Measurements from ENCODE around the gene COL15A1.

The COL15A1 gene

GRCh38 chr9:99073985-99074901, 130.5 kb downstream of the COL15A1 start:
- H3K4me3 Mint-ChIP-seq = no peak overlapping the region
- H3K27me3 Mint-ChIP-seq = peaks cover 5% of the 10 kb centered on the region
- peaks cover 2% of the 10 kb centered on the region for H3K9me3 Mint-ChIP-seq
- H3K27ac Mint-ChIP-seq = no peak overlapping the region
- H3K4me1 Mint-ChIP-seq = peaks cover 68% of the 10 kb centered on the region
- H3K36me3 Mint-ChIP-seq = peaks cover 7% of the 10 kb centered on the region
- no peak for DNase-seq
- CTCF ChIA-PET = no interaction called here

- no peak overlapping the region for H3K4me3 Mint-ChIP-seq
- CTCF ChIA-PET = no interaction called here
- H3K36me3 Mint-ChIP-seq = peaks cover 5% of the 10 kb centered on the region
- DNase-seq = no peak
- H3K9me3 Mint-ChIP-seq = no peaks in the 10 kb centered on the region
- no peak overlapping the region for H3K27ac Mint-ChIP-seq
- peaks cover 6% of the 10 kb centered on the region for H3K27me3 Mint-ChIP-seq
- H3K4me1 Mint-ChIP-seq = peaks cover 62% of the 10 kb centered on the region
Observed at GRCh38 chr9:99074902-99075245, 131.2 kb downstream of the COL15A1 start.

GRCh38 chr9:99075246-99075912, 131.7 kb downstream of the COL15A1 start:
- Mint-ChIP-seq H3K27ac (no peak overlapping the region), H3K9me3 (no peaks in the 10 kb centered on the region), H3K4me3 (no peak overlapping the region), H3K4me1 (peaks cover 57% of the 10 kb centered on the region), H3K27me3 (peaks cover 6% of the 10 kb centered on the region), H3K36me3 (peaks cover 5% of the 10 kb centered on the region)
- CTCF ChIA-PET = no interaction called here
- DNase-seq = no peak

- peaks cover 6% of the 10 kb centered on the region for H3K27me3 Mint-ChIP-seq
- no peak overlapping the region for H3K4me3 Mint-ChIP-seq
- no peak for DNase-seq
- peaks cover 5% of the 10 kb centered on the region for H3K36me3 Mint-ChIP-seq
- CTCF ChIA-PET = interaction anchor here (1.0 kb wide), 1 partner anchor 16 kb away, joined by 4 read pairs; no protein-coding TSS in a partner anchor
- peak overlapping the region; percentile 95 for H3K27ac Mint-ChIP-seq
- H3K9me3 Mint-ChIP-seq = no peaks in the 10 kb centered on the region
- peaks cover 50% of the 10 kb centered on the region for H3K4me1 Mint-ChIP-seq
Observed at GRCh38 chr9:99076030-99076429, 132.3 kb downstream of the COL15A1 start.

- Mint-ChIP-seq H3K27me3 (peaks cover 9% of the 10 kb centered on the region), H3K4me3 (peak overlapping the region; percentile 14), H3K9me3 (no peaks in the 10 kb centered on the region), H3K27ac (peak overlapping the region; percentile 95), H3K36me3 (peaks cover 1% of the 10 kb centered on the region), H3K4me1 (peaks cover 46% of the 10 kb centered on the region)
- peak; percentile 70 for DNase-seq
- CTCF ChIA-PET = interaction anchor here (0.7 to 1.0 kb wide), 4 partner anchors 16 to 121 kb away, joined by 3 to 4 read pairs (median 4); no protein-coding TSS in a partner anchor
Observed at GRCh38 chr9:99076483-99077171, 132.9 kb downstream of the COL15A1 start.

GRCh38 chr9:99078717-99079116, 135.0 kb downstream of the COL15A1 start:
- peaks cover 28% of the 10 kb centered on the region for H3K27me3 Mint-ChIP-seq
- H3K27ac Mint-ChIP-seq = no peak overlapping the region
- DNase-seq = no peak
- H3K4me1 Mint-ChIP-seq = peaks cover 38% of the 10 kb centered on the region
- H3K36me3 Mint-ChIP-seq = peaks cover 3% of the 10 kb centered on the region
- H3K4me3 Mint-ChIP-seq = no peak overlapping the region
- no peaks in the 10 kb centered on the region for H3K9me3 Mint-ChIP-seq
- CTCF ChIA-PET = no interaction called here

DNA sequence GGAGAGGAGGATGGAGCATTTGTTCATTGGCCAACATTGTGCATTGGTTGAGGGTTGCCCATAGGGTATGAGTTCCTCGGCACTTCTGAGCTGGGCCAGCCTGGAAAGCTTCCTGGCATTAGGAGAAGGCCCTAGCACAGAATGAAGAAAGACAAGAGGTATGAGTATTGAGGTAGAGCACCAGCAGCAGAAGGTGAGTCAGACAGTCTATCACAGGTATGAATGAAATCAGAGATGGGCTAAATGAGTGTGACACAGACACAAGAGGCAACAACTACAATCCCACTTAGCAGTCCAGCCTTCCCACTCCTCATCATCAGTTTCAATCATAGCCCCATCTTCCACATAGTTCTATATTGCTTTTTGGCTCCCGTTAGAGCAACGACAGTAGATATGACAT, 135.8 kb downstream of the COL15A1 start:
- CTCF ChIA-PET = interaction anchor here (1.1 kb wide), 1 partner anchor 13 kb away, joined by 4 read pairs; no protein-coding TSS in a partner anchor
- H3K27ac Mint-ChIP-seq = no peak overlapping the region

GRCh38 chr9:99083051-99083450, 139.3 kb downstream of the COL15A1 start:
- CTCF ChIA-PET = interaction anchor here (1.3 kb wide), 1 partner anchor 101 kb away, joined by 3 read pairs; no protein-coding TSS in a partner anchor
- peaks cover 2% of the 10 kb centered on the region for H3K9me3 Mint-ChIP-seq
- H3K27ac Mint-ChIP-seq = no peak overlapping the region
- no peak for DNase-seq
- H3K4me3 Mint-ChIP-seq = no peak overlapping the region
- H3K4me1 Mint-ChIP-seq = peaks cover 21% of the 10 kb centered on the region
- H3K27me3 Mint-ChIP-seq = peaks cover 38% of the 10 kb centered on the region
- peaks cover 10% of the 10 kb centered on the region for H3K36me3 Mint-ChIP-seq

More for the DNA sequence above, 135.8 kb downstream of the COL15A1 start:
- Mint-ChIP-seq H3K36me3 (peaks cover 3% of the 10 kb centered on the region), H3K27me3 (peaks cover 28% of the 10 kb centered on the region), H3K9me3 (no peaks in the 10 kb centered on the region), H3K4me3 (no peak overlapping the region), H3K4me1 (peaks cover 35% of the 10 kb centered on the region)
- no peak for DNase-seq

GRCh38 chr9:99085949-99086948, 142.5 kb downstream of the COL15A1 start:
- Mint-ChIP-seq H3K9me3 (peaks cover 24% of the 10 kb centered on the region), H3K27ac (no peak overlapping the region), H3K4me1 (peaks cover 28% of the 10 kb centered on the region), H3K4me3 (no peak overlapping the region), H3K27me3 (peaks cover 34% of the 10 kb centered on the region), H3K36me3 (peaks cover 25% of the 10 kb centered on the region)
- no peak for DNase-seq
- CTCF ChIA-PET = no interaction called here

DNA sequence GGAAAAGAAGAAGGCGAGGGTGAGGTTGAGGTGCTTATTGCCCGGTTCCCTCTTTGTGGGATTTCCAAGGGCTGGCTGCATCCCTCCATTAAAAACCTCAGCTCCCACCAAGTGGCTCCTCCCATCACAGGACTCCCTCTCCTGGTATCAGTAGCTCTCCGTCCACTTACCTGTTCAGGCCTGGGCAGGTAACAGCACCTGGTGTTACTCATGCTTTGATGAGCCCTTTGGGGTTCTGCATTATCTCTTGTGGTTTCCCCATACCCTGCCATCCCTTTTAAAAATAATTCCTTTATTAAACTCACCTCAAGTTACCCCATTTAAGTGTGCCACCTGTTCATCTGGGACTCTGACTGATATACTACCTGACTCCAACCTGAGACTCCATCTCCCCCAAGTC, 143.8 kb downstream of the COL15A1 start:
- H3K9me3 Mint-ChIP-seq = peaks cover 28% of the 10 kb centered on the region
- H3K27me3 Mint-ChIP-seq = peaks cover 23% of the 10 kb centered on the region
- no peak overlapping the region for H3K4me3 Mint-ChIP-seq
- no peak for DNase-seq
- peaks cover 39% of the 10 kb centered on the region for H3K4me1 Mint-ChIP-seq
- H3K36me3 Mint-ChIP-seq = peaks cover 28% of the 10 kb centered on the region
- CTCF ChIA-PET = no interaction called here
- no peak overlapping the region for H3K27ac Mint-ChIP-seq

GRCh38 chr9:99090336-99091130, 146.8 kb downstream of the COL15A1 start:
- CTCF ChIA-PET = interaction anchor here (1.7 kb wide), 1 partner anchor 12 kb away, joined by 4 read pairs; no protein-coding TSS in a partner anchor
- Mint-ChIP-seq H3K4me1 (peaks cover 62% of the 10 kb centered on the region), H3K36me3 (peaks cover 33% of the 10 kb centered on the region), H3K9me3 (peaks cover 30% of the 10 kb centered on the region), H3K4me3 (no peak overlapping the region), H3K27me3 (peaks cover 12% of the 10 kb centered on the region), H3K27ac (no peak overlapping the region)
- no peak for DNase-seq

- CTCF ChIA-PET = interaction anchor here (0.9 to 2.5 kb wide), 9 partner anchors 11 to 92 kb away, joined by 3 to 13 read pairs (median 4); partner anchors contain the start of gene TGFBR1
- Mint-ChIP-seq H3K9me3 (peaks cover 29% of the 10 kb centered on the region), H3K27me3 (peaks cover 11% of the 10 kb centered on the region), H3K4me3 (peak overlapping the region; percentile 37), H3K27ac (peak overlapping the region; percentile 94), H3K36me3 (peaks cover 36% of the 10 kb centered on the region), H3K4me1 (peaks cover 70% of the 10 kb centered on the region)
- DNase-seq = peak; percentile 76
Observed at GRCh38 chr9:99092643-99093491, 149.2 kb downstream of the COL15A1 start.
